ENCODE results near the gene PRKCH.

- TF ChIP-seq, protein P1, sequence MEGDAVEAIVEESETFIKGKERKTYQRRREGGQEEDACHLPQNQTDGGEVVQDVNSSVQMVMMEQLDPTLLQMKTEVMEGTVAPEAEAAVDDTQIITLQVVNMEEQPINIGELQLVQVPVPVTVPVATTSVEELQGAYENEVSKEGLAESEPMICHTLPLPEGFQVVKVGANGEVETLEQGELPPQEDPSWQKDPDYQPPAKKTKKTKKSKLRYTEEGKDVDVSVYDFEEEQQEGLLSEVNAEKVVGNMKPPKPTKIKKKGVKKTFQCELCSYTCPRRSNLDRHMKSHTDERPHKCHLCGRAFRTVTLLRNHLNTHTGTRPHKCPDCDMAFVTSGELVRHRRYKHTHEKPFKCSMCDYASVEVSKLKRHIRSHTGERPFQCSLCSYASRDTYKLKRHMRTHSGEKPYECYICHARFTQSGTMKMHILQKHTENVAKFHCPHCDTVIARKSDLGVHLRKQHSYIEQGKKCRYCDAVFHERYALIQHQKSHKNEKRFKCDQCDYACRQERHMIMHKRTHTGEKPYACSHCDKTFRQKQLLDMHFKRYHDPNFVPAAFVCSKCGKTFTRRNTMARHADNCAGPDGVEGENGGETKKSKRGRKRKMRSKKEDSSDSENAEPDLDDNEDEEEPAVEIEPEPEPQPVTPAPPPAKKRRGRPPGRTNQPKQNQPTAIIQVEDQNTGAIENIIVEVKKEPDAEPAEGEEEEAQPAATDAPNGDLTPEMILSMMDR (IDR thresholded peaks at IDR 0.05): no peak
- no peak for TF ChIP-seq POLR2A (IDR thresholded peaks at IDR 0.05)
These were observed 153.3 kb downstream of the PRKCH start for GRCh38 chr14:61474701-61475100.
